Adrenal gland (tissue), 12 donors: Measurements from ENCODE around the gene YWHAE. TPM values are rescaled to one million over a fixed set of nuclear protein-coding genes. Genes with fewer than 3 reads are reported as not detected.

Experiments
- DNase-seq, 7 donors: peaks; one replicate each; pipeline ENCODE4 v3.0.0-alpha.2; 2019 to 2020
- H3K27ac ChIP-seq, 5 donors: fragments of 200-600 bp; sonication (generic) in 4 of 5; 1 replicate in 3 of 5; 2 replicates in 2 of 5; pipeline versions ENCODE4 v1.5.1 to v1.8.0; 2016 to 2020; ENCODE audit warnings: mild to moderate bottlenecking in 1 of 5
- H3K27me3 ChIP-seq: fragments of 200-600 bp; 2 replicates; pipeline ENCODE4 v1.8.0; 2021
- H3K36me3 ChIP-seq, 2 donors: fragments of 200-600 bp; replicated peaks in 1 of 2; 1 replicate in 1 of 2; 2 replicates in 1 of 2; pipeline versions ENCODE4 v1.5.1 to v1.8.0; 2018 to 2022
- H3K4me1 ChIP-seq, 2 donors: fragments of 200-600 bp; replicated peaks in 1 of 2; 1 replicate in 1 of 2; 2 replicates in 1 of 2; pipeline versions ENCODE4 v1.5.1 to v1.8.0; 2018 to 2021
- H3K4me3 ChIP-seq, 4 donors: fragments of 200-600 bp; sonication (generic) in 3 of 4; one replicate each; pipeline ENCODE4 v1.5.1; 2016 to 2018
- H3K9me3 ChIP-seq, 3 donors: fragments of 200-600 bp; sonication (generic) in 1 of 3; replicated peaks in 1 of 3; 1 replicate in 2 of 3; 2 replicates in 1 of 3; pipeline versions ENCODE4 v1.5.1 to v1.8.0; 2016 to 2021
- CTCF ChIP-seq, 6 experiments: fragments of 450-650 bp in 4 of 6; fragments of 200-600 bp in 2 of 6; sonication (generic) in 1 of 6; IDR thresholded peaks; 1 replicate in 5 of 6; 2 replicates in 1 of 6; pipeline versions ENCODE4 v1.5.1 to v1.8.0; 2016 to 2021; ENCODE audit warnings: antibody characterized with exemption in 6 of 6, mild to moderate bottlenecking in 2 of 6, moderate library complexity in 1 of 6
- POLR2A ChIP-seq, 2 donors: fragments of 450-650 bp; IDR thresholded peaks; one replicate each; pipeline ENCODE4 v1.6.1; 2017; ENCODE audit warnings: antibody characterized with exemption in 2 of 2, mild to moderate bottlenecking in 2 of 2, moderate library complexity in 1 of 2
- WGBS, 4 donors: extraction: QIAGEN DNeasy Blood & Tissue Kit in 2 of 4; methylation state at CpG; one replicate each; pipeline versions ENCODE4 v1.1.5 to v1.1.7; 2013 to 2017; 5-methylcytosine and 5-hydroxymethylcytosine counted together
- intact Hi-C, 2 donors: fragments of 100-400 bp; cut with DNase I; formaldehyde crosslinking; loops; one replicate each; pipeline versions ENCODE4 v1.14.1 to v1.15.0; 2022 to 2023
- polyA plus RNA-seq, 3 donors: library from polyadenylated mRNA; stranded (reverse); fragments of 200-250 nt in 2 of 3; fragments of 350-450 nt in 1 of 3; fragmentation: Illumina TruSeq in 1 of 3; extraction: RNeasy Lipid Tissue Mini Kit (QIAGEN cat#74804) in 1 of 3; gene quantifications; one replicate each; pipeline ENCODE4 v1.2.3, GENCODE V29; 2013 to 2014
- total RNA-seq, 9 donors: library from RNA; depleted of rRNA in 4 of 9; stranded (reverse); fragments of >200 nt in 4 of 9; fragments of 120-200 nt in 1 of 9; fragmentation: NEBNext Ultra II Directional in 1 of 9; extraction: Animal tissue kit (Norgen Biotek cat#: 25700) in 1 of 9; gene quantifications; one replicate each; pipeline versions ENCODE4 v1.1.0 to v1.2.4, GENCODE V29; 2013 to 2023
- donor health status: healthy with polysubstance abuse.
- donor health status: Bipolar disorder and iron deficiency.
- donor health status: DM: yes; HTN: yes; CAD: no.
- donor health status: DM: no; HTN: no; CAD: no.
- donor health status: DM: no; HTN: no; CAD: no.
- donor health status: DM: yes; HTN: yes; CAD: no.

Gene YWHAE
- total and polyA plus RNA-seq, 12 donors = 310 to 884 (median 529) TPM

GRCh38 chr17:1322480-1322879 lies 77.5 kb downstream of the YWHAE start:
- H3K4me3 ChIP-seq = no peak overlapping the region
- intact Hi-C loops = no loop called here
- no peak overlapping the region for H3K27ac ChIP-seq
- TF ChIP-seq POLR2A (IDR thresholded peaks at IDR 0.05) = no peak
- TF ChIP-seq CTCF (IDR thresholded peaks at IDR 0.05) = no peak
- 65 to 74% (median 70%) methylated on average over 10 of the region's 10 CpGs for WGBS, 4 donors
- no peaks in the 10 kb centered on the region for H3K9me3 ChIP-seq
- H3K4me1 ChIP-seq = no peaks in the 10 kb centered on the region
- DNase-seq = peak in 1 of 7 donors; percentile 1
- H3K27me3 ChIP-seq = no peaks in the 10 kb centered on the region
- H3K36me3 ChIP-seq = no peaks in the 10 kb centered on the region

- WGBS, 4 donors = 68 to 80% (median 75%) methylated on average over 6 of the region's 6 CpGs
Observed at GRCh38 chr17:1322014-1322428, 78.0 kb downstream of the YWHAE start.

GRCh38 chr17:1315891-1316403 lies 84.1 kb downstream of the YWHAE start:
- intact Hi-C loops = no loop called here
- H3K27ac ChIP-seq = no peak overlapping the region
- peaks cover 7% of the 10 kb centered on the region for H3K27me3 ChIP-seq
- H3K36me3 ChIP-seq = no peaks in the 10 kb centered on the region
- no peak overlapping the region for H3K4me3 ChIP-seq
- DNase-seq = no peak
- H3K9me3 ChIP-seq = no peaks in the 10 kb centered on the region
- WGBS, 4 donors = 64 to 82% (median 68%) methylated on average over 7 to 10 of the region's 10 CpGs
- TF ChIP-seq POLR2A (IDR thresholded peaks at IDR 0.05) = no peak
- no peaks in the 10 kb centered on the region for H3K4me1 ChIP-seq

More at GRCh38 chr17:1322014-1322428, 78.0 kb downstream of the YWHAE start:
- Histone ChIP-seq H3K4me1 (no peaks in the 10 kb centered on the region), H3K36me3 (no peaks in the 10 kb centered on the region), H3K9me3 (no peaks in the 10 kb centered on the region), H3K4me3 (no peak overlapping the region), H3K27ac (no peak overlapping the region), H3K27me3 (no peaks in the 10 kb centered on the region)
- intact Hi-C loops = no loop called here
- no peak for TF ChIP-seq CTCF (IDR thresholded peaks at IDR 0.05)
- no peak for TF ChIP-seq POLR2A (IDR thresholded peaks at IDR 0.05)
- DNase-seq = no peak

GRCh38 chr17:1315409-1315808 lies 84.6 kb downstream of the YWHAE start:
- 65 to 82% (median 75%) methylated on average over 5 to 10 of the region's 10 CpGs for WGBS, 4 donors
- H3K4me3 ChIP-seq = no peak overlapping the region
- H3K9me3 ChIP-seq = no peaks in the 10 kb centered on the region
- H3K36me3 ChIP-seq = no peaks in the 10 kb centered on the region
- H3K27me3 ChIP-seq = peaks cover 7% of the 10 kb centered on the region
- TF ChIP-seq POLR2A (IDR thresholded peaks at IDR 0.05) (no peak), CTCF (IDR thresholded peaks at IDR 0.05) (no peak)
- H3K4me1 ChIP-seq = no peaks in the 10 kb centered on the region
- no peak for DNase-seq
- intact Hi-C loops = no loop called here
- no peak overlapping the region for H3K27ac ChIP-seq
